Type B pancreatic cell (in vitro differentiated cells): Measurements from ENCODE around the gene ELF5. TPM values are rescaled to one million over a fixed set of nuclear protein-coding genes. Genes with fewer than 3 reads are reported as not detected.

Source experiments
- DNase-seq: peaks from one replicate; pipeline ENCODE4 v3.0.0; 2021; ENCODE audit warnings: mixed read lengths; ENCODE audit not compliant: unreplicated experiment; ENCODE audit errors: extremely low spot score
- H3K27ac Mint-ChIP-seq: 2 replicates; pipeline ENCODE4 v1.8.0; 2021; ENCODE audit warnings: mild to moderate bottlenecking, mixed read lengths
- H3K27me3 Mint-ChIP-seq: 2 replicates; pipeline ENCODE4 v1.8.0; 2021; ENCODE audit warnings: mixed read lengths
- H3K36me3 Mint-ChIP-seq: 2 replicates; pipeline ENCODE4 v1.8.0; 2021; ENCODE audit warnings: mixed read lengths
- H3K4me1 Mint-ChIP-seq: one replicate; pipeline ENCODE4 v1.8.0; 2021; ENCODE audit warnings: mixed read lengths; ENCODE audit not compliant: unreplicated experiment
- H3K4me3 Mint-ChIP-seq: 2 replicates; pipeline ENCODE4 v1.8.0; 2021; ENCODE audit warnings: mild to moderate bottlenecking, mixed read lengths
- H3K9me3 Mint-ChIP-seq: 2 replicates; pipeline ENCODE4 v1.8.0; 2021; ENCODE audit warnings: mixed read lengths
- total RNA-seq: library from RNA; stranded (reverse); gene quantifications from 2 replicates; pipeline ENCODE4 v1.2.1, GENCODE V29; 2021; ENCODE audit warnings: low replicate concordance
- TF ChIP-seq, protein P1 (sequence below): fragments of 200-600 bp; sonication (generic); conservative IDR thresholded peaks from 2 replicates; pipeline ENCODE4 v1.5.0; 2021; ENCODE audit warnings: antibody characterized with exemption, mild to moderate bottlenecking

The ELF5 gene
- total RNA-seq, 1 donor from 2014 or later: 19.3 TPM

DNA sequence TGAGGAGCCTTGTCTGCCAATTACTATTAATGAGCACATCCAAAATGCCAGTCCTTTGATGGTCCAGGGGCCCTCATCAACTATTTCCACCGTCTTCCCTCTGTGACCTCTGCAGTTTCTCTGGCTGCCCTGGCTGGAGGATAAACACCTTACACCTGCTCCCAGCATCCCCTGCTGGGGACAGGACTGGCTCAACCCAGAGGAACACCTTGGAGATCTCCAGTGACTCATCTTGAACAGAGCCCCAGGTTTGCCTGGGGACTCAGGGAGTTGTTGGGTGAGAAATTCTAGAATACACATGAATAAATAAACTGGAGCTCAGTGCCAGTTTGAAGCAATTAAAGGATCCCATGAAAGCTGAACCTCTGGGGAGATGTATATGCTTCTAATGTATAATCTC is 24.0 kb upstream of the ELF5 start:
- Mint-ChIP-seq H3K27me3 (peaks cover 30% of the 10 kb centered on the region), H3K4me1 (no peaks in the 10 kb centered on the region), H3K27ac (no peak overlapping the region), H3K9me3 (peaks cover 12% of the 10 kb centered on the region), H3K4me3 (no peak overlapping the region), H3K36me3 (no peaks in the 10 kb centered on the region)
- TF ChIP-seq, protein P1, sequence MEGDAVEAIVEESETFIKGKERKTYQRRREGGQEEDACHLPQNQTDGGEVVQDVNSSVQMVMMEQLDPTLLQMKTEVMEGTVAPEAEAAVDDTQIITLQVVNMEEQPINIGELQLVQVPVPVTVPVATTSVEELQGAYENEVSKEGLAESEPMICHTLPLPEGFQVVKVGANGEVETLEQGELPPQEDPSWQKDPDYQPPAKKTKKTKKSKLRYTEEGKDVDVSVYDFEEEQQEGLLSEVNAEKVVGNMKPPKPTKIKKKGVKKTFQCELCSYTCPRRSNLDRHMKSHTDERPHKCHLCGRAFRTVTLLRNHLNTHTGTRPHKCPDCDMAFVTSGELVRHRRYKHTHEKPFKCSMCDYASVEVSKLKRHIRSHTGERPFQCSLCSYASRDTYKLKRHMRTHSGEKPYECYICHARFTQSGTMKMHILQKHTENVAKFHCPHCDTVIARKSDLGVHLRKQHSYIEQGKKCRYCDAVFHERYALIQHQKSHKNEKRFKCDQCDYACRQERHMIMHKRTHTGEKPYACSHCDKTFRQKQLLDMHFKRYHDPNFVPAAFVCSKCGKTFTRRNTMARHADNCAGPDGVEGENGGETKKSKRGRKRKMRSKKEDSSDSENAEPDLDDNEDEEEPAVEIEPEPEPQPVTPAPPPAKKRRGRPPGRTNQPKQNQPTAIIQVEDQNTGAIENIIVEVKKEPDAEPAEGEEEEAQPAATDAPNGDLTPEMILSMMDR: no peak
- no peak for DNase-seq

- Mint-ChIP-seq H3K27me3 (peaks cover 20% of the 10 kb centered on the region), H3K27ac (no peak overlapping the region), H3K4me3 (no peak overlapping the region)
Measured at GRCh38 chr11:34536056-34536455, 22.5 kb upstream of the ELF5 start.

DNA sequence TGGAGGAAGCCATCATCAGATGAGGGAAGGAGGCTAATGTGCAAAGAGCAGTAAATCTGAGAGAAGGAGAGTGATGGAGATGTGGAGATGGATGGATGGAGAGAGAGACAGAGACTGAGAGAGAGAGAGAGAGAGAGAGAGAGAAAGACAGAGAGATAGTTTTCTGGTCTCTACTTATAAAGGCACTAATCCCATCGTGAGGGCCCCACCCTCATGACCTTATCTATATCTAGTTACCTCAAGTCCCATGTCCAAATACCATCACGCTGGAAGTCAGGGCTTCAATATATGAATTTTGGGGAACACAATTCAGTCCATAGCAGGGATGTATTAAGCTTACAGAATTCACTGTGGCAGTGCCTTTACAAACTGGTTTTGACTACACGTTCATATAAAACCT is 21.2 kb upstream of the ELF5 start:
- TF ChIP-seq, protein P1: no peak
- H3K27ac Mint-ChIP-seq: no peak overlapping the region

More at GRCh38 chr11:34536056-34536455, 22.5 kb upstream of the ELF5 start:
- H3K9me3 Mint-ChIP-seq: peaks cover 12% of the 10 kb centered on the region
- TF ChIP-seq, protein P1: no peak
- H3K36me3 Mint-ChIP-seq: no peaks in the 10 kb centered on the region
- DNase-seq: no peak
- no peaks in the 10 kb centered on the region for H3K4me1 Mint-ChIP-seq

GRCh38 chr11:34531663-34532062 is 18.1 kb upstream of the ELF5 start:
- no peak for DNase-seq
- H3K27me3 Mint-ChIP-seq: peaks cover 8% of the 10 kb centered on the region
- no peak overlapping the region for H3K27ac Mint-ChIP-seq
- H3K4me3 Mint-ChIP-seq: no peak overlapping the region
- H3K36me3 Mint-ChIP-seq: no peaks in the 10 kb centered on the region
- peaks cover 8% of the 10 kb centered on the region for H3K9me3 Mint-ChIP-seq
- TF ChIP-seq, protein P1: no peak
- peaks cover 3% of the 10 kb centered on the region for H3K4me1 Mint-ChIP-seq

More for the DNA sequence above, 21.2 kb upstream of the ELF5 start:
- H3K27me3 Mint-ChIP-seq: peaks cover 16% of the 10 kb centered on the region
- H3K4me3 Mint-ChIP-seq: no peak overlapping the region
- DNase-seq: no peak
- peaks cover 12% of the 10 kb centered on the region for H3K9me3 Mint-ChIP-seq
- H3K4me1 Mint-ChIP-seq: no peaks in the 10 kb centered on the region
- H3K36me3 Mint-ChIP-seq: no peaks in the 10 kb centered on the region

GRCh38 chr11:34530545-34531234 is 17.1 kb upstream of the ELF5 start:
- Mint-ChIP-seq H3K27me3 (peaks cover 5% of the 10 kb centered on the region), H3K27ac (no peak overlapping the region), H3K9me3 (peaks cover 8% of the 10 kb centered on the region), H3K4me1 (peaks cover 3% of the 10 kb centered on the region), H3K36me3 (no peaks in the 10 kb centered on the region), H3K4me3 (no peak overlapping the region)
- TF ChIP-seq, protein P1: no peak
- no peak for DNase-seq
